Prostate gland (tissue), 2 donors: ENCODE data around the gene AVPR1B.

Experiments used
- POLR2A ChIP-seq: fragments of 450-650 bp; IDR thresholded peaks from one replicate; pipeline ENCODE4 v1.6.1; 2016; ENCODE audit warnings: antibody characterized with exemption, mild to moderate bottlenecking
- TF ChIP-seq, protein P1 (sequence below), 4 experiments: fragments of 200-600 bp in 2 of 4; fragments of 450-650 bp in 2 of 4; sonication (generic) in 2 of 4; IDR thresholded peaks; 1 replicate in 3 of 4; 2 replicates in 1 of 4; pipeline ENCODE4 v1.5.1; 2016 to 2019; ENCODE audit warnings: antibody characterized with exemption in 4 of 4, mild to moderate bottlenecking in 2 of 4, moderate library complexity in 2 of 4

DNA sequence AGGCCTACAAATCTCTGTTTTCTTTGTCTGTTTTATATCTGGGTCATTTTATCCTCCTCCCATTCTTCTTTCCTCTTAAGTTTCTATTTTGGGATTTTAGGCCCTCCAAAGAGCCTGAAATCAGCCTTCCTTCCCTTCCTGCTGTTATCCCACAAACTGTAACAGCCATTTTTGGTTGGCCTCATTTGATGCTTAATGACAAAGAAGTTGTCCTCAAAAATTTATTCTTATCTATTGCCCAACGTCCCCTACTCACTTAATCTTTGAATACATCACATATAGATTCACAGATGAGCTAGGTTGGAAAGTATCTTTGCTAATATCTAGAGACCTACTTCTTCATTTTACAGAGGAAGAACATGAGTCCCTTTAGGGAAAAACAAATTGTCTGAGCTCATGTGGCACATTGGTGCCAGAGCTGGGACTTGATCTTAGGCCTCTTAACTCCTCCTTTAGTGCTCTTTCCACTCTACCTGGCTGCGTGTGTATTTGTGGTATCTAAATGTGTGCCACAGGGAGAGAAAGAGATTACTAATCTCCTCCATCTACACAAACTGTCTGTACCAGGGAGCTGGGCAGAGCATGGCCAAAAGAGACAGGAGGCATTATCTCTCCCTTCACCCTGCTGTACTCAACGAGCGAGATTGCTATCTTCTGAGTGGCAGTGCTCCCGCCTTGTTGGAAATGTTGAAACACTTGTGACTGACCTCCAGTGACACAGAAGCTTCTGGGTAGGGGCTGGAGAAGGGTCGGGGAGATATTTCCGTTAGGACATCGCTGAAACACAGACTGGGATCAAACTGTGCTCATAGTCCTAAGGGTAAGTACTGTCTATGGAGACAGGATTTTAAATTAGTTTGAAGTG lies 34.1 kb downstream of the AVPR1B start:
- TF ChIP-seq, protein P1, sequence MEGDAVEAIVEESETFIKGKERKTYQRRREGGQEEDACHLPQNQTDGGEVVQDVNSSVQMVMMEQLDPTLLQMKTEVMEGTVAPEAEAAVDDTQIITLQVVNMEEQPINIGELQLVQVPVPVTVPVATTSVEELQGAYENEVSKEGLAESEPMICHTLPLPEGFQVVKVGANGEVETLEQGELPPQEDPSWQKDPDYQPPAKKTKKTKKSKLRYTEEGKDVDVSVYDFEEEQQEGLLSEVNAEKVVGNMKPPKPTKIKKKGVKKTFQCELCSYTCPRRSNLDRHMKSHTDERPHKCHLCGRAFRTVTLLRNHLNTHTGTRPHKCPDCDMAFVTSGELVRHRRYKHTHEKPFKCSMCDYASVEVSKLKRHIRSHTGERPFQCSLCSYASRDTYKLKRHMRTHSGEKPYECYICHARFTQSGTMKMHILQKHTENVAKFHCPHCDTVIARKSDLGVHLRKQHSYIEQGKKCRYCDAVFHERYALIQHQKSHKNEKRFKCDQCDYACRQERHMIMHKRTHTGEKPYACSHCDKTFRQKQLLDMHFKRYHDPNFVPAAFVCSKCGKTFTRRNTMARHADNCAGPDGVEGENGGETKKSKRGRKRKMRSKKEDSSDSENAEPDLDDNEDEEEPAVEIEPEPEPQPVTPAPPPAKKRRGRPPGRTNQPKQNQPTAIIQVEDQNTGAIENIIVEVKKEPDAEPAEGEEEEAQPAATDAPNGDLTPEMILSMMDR (IDR thresholded peaks at IDR 0.05), result no peak
- no peak for TF ChIP-seq POLR2A
